ENCODE results near the gene MAGED4B.
"Not testable (repeated sequence)": the region's sequence is repeated elsewhere in the genome, so short reads cannot be mapped to it uniquely, and the experiment has no call there.

Gene MAGED4B, protein sequence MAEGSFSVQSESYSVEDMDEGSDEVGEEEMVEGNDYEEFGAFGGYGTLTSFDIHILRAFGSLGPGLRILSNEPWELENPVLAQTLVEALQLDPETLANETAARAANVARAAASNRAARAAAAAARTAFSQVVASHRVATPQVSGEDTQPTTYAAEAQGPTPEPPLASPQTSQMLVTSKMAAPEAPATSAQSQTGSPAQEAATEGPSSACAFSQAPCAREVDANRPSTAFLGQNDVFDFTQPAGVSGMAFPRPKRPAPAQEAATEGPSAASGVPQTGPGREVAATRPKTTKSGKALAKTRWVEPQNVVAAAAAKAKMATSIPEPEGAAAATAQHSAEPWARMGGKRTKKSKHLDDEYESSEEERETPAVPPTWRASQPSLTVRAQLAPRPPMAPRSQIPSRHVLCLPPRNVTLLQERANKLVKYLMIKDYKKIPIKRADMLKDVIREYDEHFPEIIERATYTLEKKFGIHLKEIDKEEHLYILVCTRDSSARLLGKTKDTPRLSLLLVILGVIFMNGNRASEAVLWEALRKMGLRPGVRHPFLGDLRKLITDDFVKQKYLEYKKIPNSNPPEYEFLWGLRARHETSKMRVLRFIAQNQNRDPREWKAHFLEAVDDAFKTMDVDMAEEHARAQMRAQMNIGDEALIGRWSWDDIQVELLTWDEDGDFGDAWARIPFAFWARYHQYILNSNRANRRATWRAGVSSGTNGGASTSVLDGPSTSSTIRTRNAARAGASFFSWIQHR

DNA sequence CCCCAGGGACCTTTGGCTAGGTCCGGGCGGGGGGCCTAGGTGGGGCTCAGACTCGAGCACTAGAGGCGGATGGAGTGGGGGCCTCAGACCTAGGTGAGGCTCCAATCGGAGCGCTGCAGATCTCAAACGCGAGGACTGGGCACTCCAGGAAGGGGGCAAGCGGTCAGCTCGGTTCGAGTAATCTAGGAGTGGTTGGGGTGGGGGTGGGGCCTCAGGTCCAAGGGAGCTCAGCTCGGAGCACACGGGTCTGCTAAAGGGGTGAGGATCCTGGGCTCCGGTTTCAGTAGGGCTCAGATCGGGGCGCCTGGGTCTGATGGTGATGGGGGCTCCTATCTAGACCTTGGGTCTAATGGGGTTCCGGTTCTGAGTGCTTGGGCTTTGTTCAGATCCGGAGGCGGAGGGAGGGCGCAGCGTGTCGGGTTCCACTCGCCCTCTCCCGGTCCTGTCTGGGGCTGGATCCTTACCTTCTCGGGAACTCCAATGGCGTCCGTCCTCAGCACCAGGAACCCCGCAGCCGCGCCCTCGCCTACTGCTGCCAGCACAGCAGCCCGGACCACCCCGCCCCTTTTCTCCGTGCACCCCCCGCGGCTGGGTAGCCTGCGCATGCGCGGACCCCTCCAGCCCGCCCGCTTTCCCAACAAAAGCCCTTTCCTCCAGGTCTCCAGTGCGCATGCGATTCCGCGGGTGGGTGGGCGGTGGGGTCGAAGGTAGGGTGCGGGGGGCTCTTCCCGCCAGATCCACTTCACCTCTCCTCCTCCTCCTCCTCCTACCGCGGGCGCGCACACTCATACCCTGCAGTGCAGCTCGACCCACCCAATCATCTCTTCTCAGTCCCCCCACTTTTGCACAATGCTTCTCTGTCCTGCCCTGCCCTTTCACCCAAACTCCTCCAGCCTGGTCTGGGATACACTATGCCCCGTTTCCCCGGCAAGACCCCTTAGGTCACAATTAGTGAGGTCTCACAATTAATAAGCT, at the start of gene MAGED4B:
Gene MAGED4B (minus strand): TSS at position 518 of the 975 bp plus-strand sequence. CDS start 1,011 bp downstream, outside the sequence.
- DNase-seq = not testable (repeated sequence)

- DNase-seq = no peak
Measured at GRCh38 chrX:52118262-52118661, 49.3 kb upstream of the MAGED4B start.

DNA sequence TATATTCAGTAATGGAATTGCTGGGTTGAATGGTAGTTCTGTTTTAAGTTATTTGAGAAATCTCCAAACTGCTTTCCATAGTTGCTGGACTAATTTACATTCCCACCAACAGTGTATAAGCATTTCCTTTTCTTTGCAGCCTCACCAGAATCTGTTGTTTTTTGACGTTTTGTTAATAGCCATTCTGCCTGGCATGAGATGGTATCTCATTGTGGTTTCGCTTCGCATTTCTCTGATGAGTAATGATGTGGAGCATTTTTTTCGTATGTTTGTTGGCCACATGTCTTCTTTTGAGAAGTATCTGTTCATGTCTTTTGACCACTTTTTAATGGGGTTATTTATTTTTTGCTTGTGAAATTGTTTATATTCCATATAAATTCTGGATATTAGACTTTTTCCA, 13.6 kb upstream of the MAGED4B start:
- DNase-seq = no peak

DNA sequence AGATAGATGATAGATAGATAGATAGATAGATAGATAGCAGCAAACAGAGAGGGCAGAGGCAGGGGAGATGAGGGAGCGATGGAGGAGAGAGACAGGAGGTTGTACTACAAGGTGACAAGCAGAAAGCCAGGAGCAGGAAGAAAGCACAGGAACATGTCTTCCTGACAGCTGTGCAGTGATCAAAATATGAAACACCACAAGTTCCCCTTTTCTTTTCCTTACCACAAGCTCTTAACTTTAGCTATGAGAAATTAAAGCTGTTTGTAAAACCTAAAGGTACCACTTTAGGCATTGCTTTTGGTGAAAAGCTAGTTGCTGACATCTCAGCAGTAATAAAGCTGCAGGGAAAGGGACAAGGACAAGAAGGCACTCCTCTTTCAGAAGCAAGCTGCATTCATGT, 9.1 kb upstream of the MAGED4B start:
- DNase-seq = no peak

- not testable (repeated sequence) for DNase-seq
Measured at GRCh38 chrX:52042288-52042687, 26.7 kb downstream of the MAGED4B start.

GRCh38 chrX:52034211-52034610, 34.8 kb downstream of the MAGED4B start:
- no peak for DNase-seq

DNA sequence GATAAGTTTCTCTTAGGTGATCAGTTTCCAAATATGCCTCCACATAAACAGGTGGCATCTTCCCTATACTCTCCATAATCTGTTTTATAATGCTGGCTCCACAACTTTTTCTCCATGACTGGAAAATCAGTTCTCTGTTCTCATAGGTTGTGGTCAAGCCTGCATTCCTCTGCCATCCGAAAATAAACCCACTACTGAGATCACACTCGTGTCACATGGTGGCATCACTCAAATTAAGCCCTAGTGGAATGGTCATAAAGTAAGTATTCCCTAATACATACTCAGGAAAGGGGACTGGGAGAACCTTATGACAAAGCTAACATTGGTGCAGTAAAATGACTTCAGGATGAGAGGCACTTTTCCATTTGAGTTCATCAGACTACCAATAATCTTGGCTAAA, 37.6 kb downstream of the MAGED4B start:
- no peak for DNase-seq

- DNase-seq = no peak
Measured at GRCh38 chrX:52015794-52016193, 53.2 kb downstream of the MAGED4B start.
